Measurements from ENCODE around the gene GZMM. TPM values are rescaled to one million over a fixed set of nuclear protein-coding genes. Genes with fewer than 3 reads are reported as not detected.

The GZMM gene
- total and polyA plus RNA-seq, 2 experiments from 2014 or later: not detected

DNA sequence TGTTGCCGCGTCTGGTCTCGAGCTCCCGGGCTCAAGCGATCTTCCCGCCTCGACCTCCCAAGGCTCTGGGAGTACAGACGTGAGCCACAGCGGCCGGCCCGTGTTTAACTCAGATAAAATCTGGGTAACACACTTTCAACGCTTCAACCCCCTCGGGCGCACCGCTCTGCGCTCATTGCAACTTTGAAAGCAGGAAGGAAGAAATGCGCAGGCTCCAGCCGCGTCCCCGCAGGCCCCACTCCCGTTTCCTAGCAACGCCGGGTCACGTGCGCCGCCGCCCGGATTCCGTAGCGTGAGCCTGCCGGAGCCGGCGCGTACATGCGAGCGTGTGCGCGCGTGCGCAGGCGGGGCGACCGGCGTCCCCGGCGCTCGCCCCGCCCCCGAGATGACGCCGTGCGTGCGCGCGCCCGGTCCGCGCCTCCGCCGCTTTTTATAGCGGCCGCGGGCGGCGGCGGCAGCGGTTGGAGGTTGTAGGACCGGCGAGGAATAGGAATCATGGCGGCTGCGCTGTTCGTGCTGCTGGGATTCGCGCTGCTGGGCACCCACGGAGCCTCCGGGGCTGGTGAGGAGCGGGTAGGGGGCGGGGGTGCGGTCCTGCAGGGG is 28.4 kb downstream of the GZMM start, which contains the start of gene BSG:
Gene BSG, plus strand, starts transcription at position 457 of the 603 bp plus-strand sequence. Its CDS starts 39 bp downstream, at position 496.
- Histone ChIP-seq H3K9me2 (replicated peaks; ENCODE audit: insufficient read depth) (no peaks in the 10 kb centered on the region), H2AFZ (peak within 1 kb of the TSS; percentile 96), H3K4me1 (ENCODE audit: insufficient read depth) (peaks cover 31% of the 10 kb centered on the region), H3K4me3 (peak within 1 kb of the TSS; percentile 87), H3K27me3 (no peaks in the 10 kb centered on the region), H3K9me3 (ENCODE audit: low read depth) (no peaks in the 10 kb centered on the region), H3K36me3 (replicated peaks; ENCODE audit: insufficient read depth, low read depth) (no peaks in the 10 kb centered on the region), H3K79me2 (peaks cover 48% of the 10 kb centered on the region), H3K4me2 (peak within 1 kb of the TSS; percentile 99), H3K27ac (peak within 1 kb of the TSS; percentile 89), H4K20me1 (ENCODE audit: insufficient read depth, poor library complexity, severe bottlenecking) (peaks cover 44% of the 10 kb centered on the region)
- DNase-seq (ENCODE audit: low spot score): peak; percentile 100
- under 1% methylated on average over 68 of the region's 79 CpGs for WGBS (ENCODE audit: low lambda C conversion rate, missing lambda C conversion rate)
- no peak for TF ChIP-seq EZH2phosphoT487 (IDR thresholded peaks at IDR 0.05; ENCODE audit: low read depth, severe bottlenecking, unreplicated experiment)
- TF ChIP-seq, protein P1, sequence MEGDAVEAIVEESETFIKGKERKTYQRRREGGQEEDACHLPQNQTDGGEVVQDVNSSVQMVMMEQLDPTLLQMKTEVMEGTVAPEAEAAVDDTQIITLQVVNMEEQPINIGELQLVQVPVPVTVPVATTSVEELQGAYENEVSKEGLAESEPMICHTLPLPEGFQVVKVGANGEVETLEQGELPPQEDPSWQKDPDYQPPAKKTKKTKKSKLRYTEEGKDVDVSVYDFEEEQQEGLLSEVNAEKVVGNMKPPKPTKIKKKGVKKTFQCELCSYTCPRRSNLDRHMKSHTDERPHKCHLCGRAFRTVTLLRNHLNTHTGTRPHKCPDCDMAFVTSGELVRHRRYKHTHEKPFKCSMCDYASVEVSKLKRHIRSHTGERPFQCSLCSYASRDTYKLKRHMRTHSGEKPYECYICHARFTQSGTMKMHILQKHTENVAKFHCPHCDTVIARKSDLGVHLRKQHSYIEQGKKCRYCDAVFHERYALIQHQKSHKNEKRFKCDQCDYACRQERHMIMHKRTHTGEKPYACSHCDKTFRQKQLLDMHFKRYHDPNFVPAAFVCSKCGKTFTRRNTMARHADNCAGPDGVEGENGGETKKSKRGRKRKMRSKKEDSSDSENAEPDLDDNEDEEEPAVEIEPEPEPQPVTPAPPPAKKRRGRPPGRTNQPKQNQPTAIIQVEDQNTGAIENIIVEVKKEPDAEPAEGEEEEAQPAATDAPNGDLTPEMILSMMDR (IDR thresholded peaks at IDR 0.05; ENCODE audit: poor library complexity): no peak
- no peak for TF ChIP-seq EZH2 (IDR thresholded peaks at IDR 0.05; ENCODE audit: borderline replicate concordance)

DNA sequence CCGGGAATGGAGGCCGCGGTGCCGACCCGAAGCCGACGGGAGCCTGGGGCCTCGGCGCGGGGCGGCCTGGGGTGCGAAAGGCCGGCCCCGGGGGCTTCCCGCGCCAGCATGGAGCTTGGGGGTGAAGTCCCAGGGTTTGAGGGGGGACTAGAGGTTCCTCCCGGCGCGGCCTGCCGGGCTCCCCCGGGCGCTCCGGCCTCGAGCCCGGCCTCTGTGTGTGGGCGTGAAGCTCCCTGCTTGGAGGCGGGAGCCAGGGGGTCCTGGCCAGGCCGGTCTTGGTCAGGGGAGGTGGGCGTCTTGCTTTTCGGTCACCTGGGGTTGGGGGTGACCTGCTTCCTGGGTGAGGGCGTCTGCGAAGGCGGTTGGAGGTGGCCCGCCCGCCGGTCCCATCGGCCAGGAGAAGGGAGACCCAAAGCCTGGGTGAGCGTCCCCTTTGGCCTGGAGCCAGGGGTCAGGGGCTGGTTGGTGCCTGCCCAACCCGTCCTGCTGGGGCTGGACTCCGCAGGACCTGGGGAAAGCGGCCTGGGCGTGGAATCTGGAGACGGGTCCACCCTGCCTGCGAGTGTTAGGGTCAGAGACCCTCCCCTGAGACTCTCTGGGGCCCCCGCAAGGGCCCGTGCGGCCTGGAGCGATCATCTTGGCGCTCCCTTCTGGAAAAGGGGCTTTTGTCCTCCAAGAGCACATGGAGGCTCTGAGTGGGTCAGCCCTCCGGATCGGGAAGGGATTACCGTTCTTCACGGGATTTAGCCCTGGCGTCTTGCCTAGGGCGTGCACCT is 29.1 kb downstream of the GZMM start:
- Histone ChIP-seq H3K4me3 (peak overlapping the region; percentile 87), H3K9me2 (replicated peaks; ENCODE audit: insufficient read depth) (no peaks in the 10 kb centered on the region), H2AFZ (peak overlapping the region; percentile 32), H3K9me3 (ENCODE audit: low read depth) (no peaks in the 10 kb centered on the region), H3K79me2 (peaks cover 55% of the 10 kb centered on the region), H4K20me1 (ENCODE audit: insufficient read depth, poor library complexity, severe bottlenecking) (peaks cover 50% of the 10 kb centered on the region), H3K4me2 (peak overlapping the region; percentile 99), H3K4me1 (ENCODE audit: insufficient read depth) (peaks cover 31% of the 10 kb centered on the region), H3K27ac (peak overlapping the region; percentile 89), H3K27me3 (no peaks in the 10 kb centered on the region), H3K36me3 (replicated peaks; ENCODE audit: insufficient read depth, low read depth) (no peaks in the 10 kb centered on the region)
- WGBS (ENCODE audit: low lambda C conversion rate, missing lambda C conversion rate): 0% methylated on average over 19 of the region's 55 CpGs
- TF ChIP-seq, protein P1 (IDR thresholded peaks at IDR 0.05; ENCODE audit: poor library complexity): no peak
- no peak for TF ChIP-seq EZH2phosphoT487 (IDR thresholded peaks at IDR 0.05; ENCODE audit: low read depth, severe bottlenecking, unreplicated experiment)
- no peak for TF ChIP-seq EZH2 (IDR thresholded peaks at IDR 0.05; ENCODE audit: borderline replicate concordance)
- DNase-seq (ENCODE audit: low spot score): peak; percentile 70

DNA sequence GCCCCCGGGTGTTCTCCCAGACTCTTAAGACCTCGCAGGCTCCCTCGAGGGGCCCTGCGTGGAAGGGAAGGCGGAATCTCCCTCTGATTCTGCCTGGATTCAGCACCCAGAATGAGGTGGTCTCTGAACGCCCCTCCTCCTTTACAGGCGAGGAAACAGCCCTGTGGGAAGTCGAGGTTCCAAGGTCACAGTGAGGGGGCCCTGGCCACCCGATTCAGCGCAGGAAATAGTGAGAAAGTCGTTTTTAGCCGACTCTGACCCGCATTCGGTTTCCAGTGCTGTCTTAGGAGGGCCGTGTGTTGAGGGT is 29.6 kb downstream of the GZMM start:
- Histone ChIP-seq H3K79me2 (peaks cover 60% of the 10 kb centered on the region), H4K20me1 (ENCODE audit: insufficient read depth, poor library complexity, severe bottlenecking) (peaks cover 56% of the 10 kb centered on the region), H3K4me2 (peak overlapping the region; percentile 99), H3K4me3 (peak overlapping the region; percentile 87), H3K4me1 (ENCODE audit: insufficient read depth) (peaks cover 31% of the 10 kb centered on the region), H3K9me3 (ENCODE audit: low read depth) (no peaks in the 10 kb centered on the region), H3K9me2 (replicated peaks; ENCODE audit: insufficient read depth) (no peaks in the 10 kb centered on the region), H3K27me3 (no peaks in the 10 kb centered on the region), H2AFZ (no peak overlapping the region), H3K27ac (peak overlapping the region; percentile 89), H3K36me3 (replicated peaks; ENCODE audit: insufficient read depth, low read depth) (no peaks in the 10 kb centered on the region)
- DNase-seq (ENCODE audit: low spot score): no peak
- TF ChIP-seq, protein P1 (IDR thresholded peaks at IDR 0.05; ENCODE audit: poor library complexity): no peak
- WGBS (ENCODE audit: low lambda C conversion rate, missing lambda C conversion rate): 3% methylated on average over 15 of the region's 15 CpGs
